B cell (primary cell): Measurements from ENCODE around the gene SCNM1. TPM values are rescaled to one million over a fixed set of nuclear protein-coding genes. Genes with fewer than 3 reads are reported as not detected.

Source experiments
- ATAC-seq: fragments of 200-7000 bp; cut with Tn5 transposase; one replicate; pipeline ENCODE4 v1.10.0; 2021; ENCODE audit warnings: low read depth, mild to moderate bottlenecking, moderate number of reproducible peaks, moderate library complexity
- CTCF ChIA-PET: fragments of 350-600 bp; sonication (Branson Sonifier 250); formaldehyde crosslinking; loops from one replicate; lab custom pipeline; 2021; ENCODE audit warnings: antibody characterized with exemption, inconsistent platforms; lab: Charles Lee
- POLR2A ChIA-PET: fragments of 350-600 bp; sonication (Branson Sonifier 250); formaldehyde crosslinking; loops from one replicate; lab custom pipeline; 2021; ENCODE audit warnings: antibody characterized with exemption; lab: Charles Lee
- DNase-seq: peaks from one replicate; pipeline ENCODE4 v3.0.0; 2013
- H2AFZ ChIP-seq: 2 replicates; pipeline ENCODE4 v1.6.1; 2012; ENCODE audit warnings: mild to moderate bottlenecking, low read depth, low read length; ENCODE audit not compliant: insufficient read depth, poor library complexity, severe bottlenecking
- H3K27ac ChIP-seq, 2 donors: 1 replicate in 1 of 2; 2 replicates in 1 of 2; pipeline ENCODE4 v1.5.1; 2012 to 2013; ENCODE audit warnings: low read length in 2 of 2, mild to moderate bottlenecking in 2 of 2, moderate library complexity in 1 of 2
- H3K27me3 ChIP-seq, 4 experiments: fragments of 200-600 bp in 1 of 4; sonication (generic) in 1 of 4; replicated peaks in 1 of 4; 1 replicate in 2 of 4; 2 replicates in 2 of 4; pipeline versions ENCODE4 v1.6.1 to v1.7.0; 2013 to 2016; ENCODE audit warnings: low read length in 3 of 4, mild to moderate bottlenecking in 2 of 4, mixed read lengths in 1 of 4, moderate library complexity in 1 of 4; ENCODE audit not compliant: insufficient read depth in 4 of 4, control insufficient read depth in 3 of 4; ENCODE audit errors: control extremely low read depth in 1 of 4
- H3K36me3 ChIP-seq, 2 experiments: replicated peaks in 1 of 2; 1 replicate in 1 of 2; 2 replicates in 1 of 2; pipeline versions ENCODE4 v1.6.1 to v1.7.1; 2013; ENCODE audit warnings: low read length in 1 of 2; ENCODE audit not compliant: insufficient read depth in 2 of 2, control insufficient read depth in 1 of 2; ENCODE audit errors: control extremely low read depth in 1 of 2, extremely low read depth in 1 of 2
- H3K4me1 ChIP-seq, 2 donors: fragments of 200-600 bp in 1 of 2; sonication (generic) in 1 of 2; 1 replicate in 1 of 2; 2 replicates in 1 of 2; pipeline versions ENCODE4 v1.5.1 to v1.6.1; 2013 to 2017; ENCODE audit warnings: low read length in 2 of 2; ENCODE audit not compliant: control insufficient read depth in 2 of 2, insufficient read depth in 2 of 2
- H3K4me2 ChIP-seq: replicated peaks from 2 replicates; pipeline ENCODE3; 2012; ENCODE audit warnings: mild to moderate bottlenecking, low read depth, low read length; ENCODE audit not compliant: poor library complexity, severe bottlenecking
- H3K4me3 ChIP-seq, 5 experiments: fragments of 200-600 bp in 1 of 5; sonication (generic) in 1 of 5; 1 replicate in 3 of 5; 2 replicates in 2 of 5; pipeline versions ENCODE4 v1.5.1 to v1.7.0; 2011 to 2016; ENCODE audit warnings: low read length in 4 of 5, mild to moderate bottlenecking in 4 of 5, low read depth in 2 of 5, control low read depth in 1 of 5, moderate library complexity in 1 of 5; ENCODE audit not compliant: insufficient read depth in 1 of 5; ENCODE audit errors: control extremely low read depth in 1 of 5, extremely low read depth in 1 of 5
- H3K79me2 ChIP-seq: fragments of 200-600 bp; sonication (generic); one replicate; pipeline ENCODE4 v1.6.0; 2016; ENCODE audit warnings: low read length; ENCODE audit not compliant: control insufficient read depth, insufficient read depth
- H3K9ac ChIP-seq: fragments of 200-600 bp; sonication (generic); 2 replicates; pipeline ENCODE4 v1.6.1; 2017; ENCODE audit warnings: mild to moderate bottlenecking, low read length, moderate library complexity
- H3K9me3 ChIP-seq, 3 donors: one replicate each; pipeline versions ENCODE4 v1.6.1 to v1.7.1; 2013; ENCODE audit warnings: low read length in 2 of 3; ENCODE audit not compliant: control insufficient read depth in 2 of 3, insufficient read depth in 1 of 3; ENCODE audit errors: control extremely low read depth in 1 of 3
- H4K20me1 ChIP-seq: 2 replicates; pipeline ENCODE4 v1.6.0; 2012; ENCODE audit warnings: mild to moderate bottlenecking, low read length; ENCODE audit not compliant: insufficient read depth, control insufficient read depth, poor library complexity, severe bottlenecking
- H3K27ac Mint-ChIP-seq: one replicate; pipeline ENCODE4 v1.8.0; 2021; ENCODE audit warnings: mixed read lengths
- H3K27me3 Mint-ChIP-seq: one replicate; pipeline ENCODE4 v1.8.0; 2021; ENCODE audit warnings: mixed read lengths
- H3K4me1 Mint-ChIP-seq: one replicate; pipeline ENCODE4 v1.8.0; 2021; ENCODE audit warnings: mixed read lengths
- H3K4me3 Mint-ChIP-seq: one replicate; pipeline ENCODE4 v1.8.0; 2021; ENCODE audit warnings: mixed read lengths
- H3K9me3 Mint-ChIP-seq: one replicate; pipeline ENCODE4 v1.8.0; 2022; ENCODE audit warnings: mixed read lengths; ENCODE audit not compliant: insufficient read depth
- CTCF ChIP-seq: fragments of 200-600 bp; IDR thresholded peaks from one replicate; pipeline ENCODE4 v1.8.0; 2022; ENCODE audit warnings: antibody characterized with exemption, mild to moderate bottlenecking
- EZH2 ChIP-seq: IDR thresholded peaks from 2 replicates; pipeline ENCODE4 v1.6.1; 2012; ENCODE audit warnings: borderline replicate concordance, low read depth, mild to moderate bottlenecking, moderate library complexity, low read length; ENCODE audit not compliant: insufficient read depth, poor library complexity, severe bottlenecking
- WGBS: methylation state at CpG from one replicate; pipeline ENCODE4 v1.1.5; 2013; ENCODE audit warnings: missing lambda C conversion rate; ENCODE audit not compliant: insufficient coverage; 5-methylcytosine and 5-hydroxymethylcytosine counted together
- intact Hi-C: fragments of 100-400 bp; cut with micrococcal nuclease; formaldehyde crosslinking; loops from one replicate; pipeline ENCODE4 v1.10.0; 2022
- polyA plus RNA-seq: library from polyadenylated mRNA; depleted of rRNA; stranded (reverse); fragments of >200 nt; gene quantifications from 2 replicates; pipeline ENCODE4 v1.2.3, GENCODE V29; 2012
- total RNA-seq, 2 donors: library from RNA; stranded (reverse); fragments of 120-200 nt in 1 of 2; gene quantifications; 1 replicate in 1 of 2; 2 replicates in 1 of 2; pipeline versions ENCODE4 v1.2.3 to v1.2.4, GENCODE V29; 2013 to 2022

SCNM1 gene
- total and polyA plus RNA-seq, 2 donors (not counting 1 experiment from before 2014, with no cell fraction given) = 46.5 to 53.6 TPM

- ATAC-seq (no peak), DNase-seq (peak; percentile 78)
- peaks cover 27% of the 10 kb centered on the region for H3K79me2 ChIP-seq
- peaks cover 15 to 26% of the 10 kb centered on the region in 2 donors for H3K4me1 ChIP-seq
- POLR2A ChIA-PET = no interaction called here
- WGBS = no CpG with 5 or more reads among the region's 14 CpGs
- CTCF ChIA-PET = interaction anchor here (0.7 to 2.0 kb wide), 6 partner anchors 34 to 472 kb away, joined by 3 to 8 read pairs (median 3); no protein-coding TSS in a partner anchor
- peak overlapping the region; percentile 19 for H3K4me2 ChIP-seq
- no peaks in the 10 kb centered on the region for H3K36me3 ChIP-seq
- Mint-ChIP-seq H3K27me3 (no peaks in the 10 kb centered on the region), H3K9me3 (no peaks in the 10 kb centered on the region), H3K4me3 (peak overlapping the region; percentile 73), H3K4me1 (peaks cover 37% of the 10 kb centered on the region), H3K27ac (peak overlapping the region; percentile 70)
- H4K20me1 ChIP-seq = no peaks in the 10 kb centered on the region
- no peak overlapping the region for H2AFZ ChIP-seq
- H3K27me3 ChIP-seq = peaks cover 0 to 2% (median 0%) of the 10 kb centered on the region in 4 experiments
- no peak overlapping the region for H3K4me3 ChIP-seq
- TF ChIP-seq EZH2 (no peak), CTCF (peak; percentile 59)
- no peak overlapping the region for H3K9ac ChIP-seq
- intact Hi-C loops = loop anchor here (1.0 to 5.0 kb wide), 3 partner anchors 131 to 203 kb away; partner anchors contain the start of genes PI4KB and PSMB4
- no peak overlapping the region for H3K27ac ChIP-seq
- no peaks in the 10 kb centered on the region for H3K9me3 ChIP-seq
Observed at GRCh38 chr1:151196292-151196800, 30.4 kb downstream of the SCNM1 start.

- H3K4me1 Mint-ChIP-seq = peaks cover 45% of the 10 kb centered on the region
Observed at GRCh38 chr1:151197863-151198253, 31.9 kb downstream of the SCNM1 start.

More at GRCh38 chr1:151197863-151198253, 31.9 kb downstream of the SCNM1 start:
- Histone ChIP-seq H3K27ac (peak overlapping the region in 1 of 2 donors; percentile 90), H3K36me3 (peaks cover 2% of the 10 kb centered on the region in 2 experiments), H3K4me2 (peak overlapping the region; percentile 84), H3K27me3 (peaks cover 0 to 2% (median 0%) of the 10 kb centered on the region in 4 experiments), H3K9ac (peak overlapping the region; percentile 86), H3K4me1 (peaks cover 21 to 29% of the 10 kb centered on the region in 2 donors), H4K20me1 (peaks cover 8% of the 10 kb centered on the region), H2AFZ (peak overlapping the region; percentile 76), H3K79me2 (peaks cover 42% of the 10 kb centered on the region), H3K4me3 (peak overlapping the region; percentile 68 to 96 (median 89)), H3K9me3 (no peaks in the 10 kb centered on the region)
- POLR2A ChIA-PET = no interaction called here
- Mint-ChIP-seq H3K9me3 (no peaks in the 10 kb centered on the region), H3K4me3 (peak overlapping the region; percentile 98), H3K27ac (peak overlapping the region; percentile 94), H3K27me3 (no peaks in the 10 kb centered on the region)
- intact Hi-C loops = loop anchor here (2.0 to 5.0 kb wide), 5 partner anchors 33 to 149 kb away; partner anchors contain the start of genes LYSMD1, PI4KB, RFX5 and ZNF687
- 3% methylated on average over 5 of the region's 10 CpGs for WGBS
- DNase-seq (no peak), ATAC-seq (no peak)
- CTCF ChIA-PET = no interaction called here
- TF ChIP-seq CTCF = no peak
- TF ChIP-seq EZH2 = no peak
